B cell (primary cell): ENCODE measurements around the gene DNAH10. TPM values are rescaled to one million over a fixed set of nuclear protein-coding genes. Genes with fewer than 3 reads are reported as not detected.

Experiments
- ATAC-seq: fragments of 200-7000 bp; cut with Tn5 transposase; one replicate; pipeline ENCODE4 v1.10.0; 2021; ENCODE audit warnings: low read depth, mild to moderate bottlenecking, moderate number of reproducible peaks, moderate library complexity
- CTCF ChIA-PET: fragments of 350-600 bp; sonication (Branson Sonifier 250); formaldehyde crosslinking; loops from one replicate; lab custom pipeline; 2021; ENCODE audit warnings: antibody characterized with exemption, inconsistent platforms; lab: Charles Lee
- POLR2A ChIA-PET: fragments of 350-600 bp; sonication (Branson Sonifier 250); formaldehyde crosslinking; loops from one replicate; lab custom pipeline; 2021; ENCODE audit warnings: antibody characterized with exemption; lab: Charles Lee
- DNase-seq: peaks from one replicate; pipeline ENCODE4 v3.0.0; 2013
- H2AFZ ChIP-seq: 2 replicates; pipeline ENCODE4 v1.6.1; 2012; ENCODE audit warnings: mild to moderate bottlenecking, low read depth, low read length; ENCODE audit not compliant: insufficient read depth, poor library complexity, severe bottlenecking
- H3K27ac ChIP-seq, 2 donors: 1 replicate in 1 of 2; 2 replicates in 1 of 2; pipeline ENCODE4 v1.5.1; 2012 to 2013; ENCODE audit warnings: low read length in 2 of 2, mild to moderate bottlenecking in 2 of 2, moderate library complexity in 1 of 2
- H3K27me3 ChIP-seq, 4 experiments: fragments of 200-600 bp in 1 of 4; sonication (generic) in 1 of 4; replicated peaks in 1 of 4; 1 replicate in 2 of 4; 2 replicates in 2 of 4; pipeline versions ENCODE4 v1.6.1 to v1.7.0; 2013 to 2016; ENCODE audit warnings: low read length in 3 of 4, mild to moderate bottlenecking in 2 of 4, mixed read lengths in 1 of 4, moderate library complexity in 1 of 4; ENCODE audit not compliant: insufficient read depth in 4 of 4, control insufficient read depth in 3 of 4; ENCODE audit errors: control extremely low read depth in 1 of 4
- H3K36me3 ChIP-seq, 2 experiments: replicated peaks in 1 of 2; 1 replicate in 1 of 2; 2 replicates in 1 of 2; pipeline versions ENCODE4 v1.6.1 to v1.7.1; 2013; ENCODE audit warnings: low read length in 1 of 2; ENCODE audit not compliant: insufficient read depth in 2 of 2, control insufficient read depth in 1 of 2; ENCODE audit errors: control extremely low read depth in 1 of 2, extremely low read depth in 1 of 2
- H3K4me1 ChIP-seq, 2 donors: fragments of 200-600 bp in 1 of 2; sonication (generic) in 1 of 2; 1 replicate in 1 of 2; 2 replicates in 1 of 2; pipeline versions ENCODE4 v1.5.1 to v1.6.1; 2013 to 2017; ENCODE audit warnings: low read length in 2 of 2; ENCODE audit not compliant: control insufficient read depth in 2 of 2, insufficient read depth in 2 of 2
- H3K4me2 ChIP-seq: replicated peaks from 2 replicates; pipeline ENCODE3; 2012; ENCODE audit warnings: mild to moderate bottlenecking, low read depth, low read length; ENCODE audit not compliant: poor library complexity, severe bottlenecking
- H3K4me3 ChIP-seq, 5 experiments: fragments of 200-600 bp in 1 of 5; sonication (generic) in 1 of 5; 1 replicate in 3 of 5; 2 replicates in 2 of 5; pipeline versions ENCODE4 v1.5.1 to v1.7.0; 2011 to 2016; ENCODE audit warnings: low read length in 4 of 5, mild to moderate bottlenecking in 4 of 5, low read depth in 2 of 5, control low read depth in 1 of 5, moderate library complexity in 1 of 5; ENCODE audit not compliant: insufficient read depth in 1 of 5; ENCODE audit errors: control extremely low read depth in 1 of 5, extremely low read depth in 1 of 5
- H3K79me2 ChIP-seq: fragments of 200-600 bp; sonication (generic); one replicate; pipeline ENCODE4 v1.6.0; 2016; ENCODE audit warnings: low read length; ENCODE audit not compliant: control insufficient read depth, insufficient read depth
- H3K9ac ChIP-seq: fragments of 200-600 bp; sonication (generic); 2 replicates; pipeline ENCODE4 v1.6.1; 2017; ENCODE audit warnings: mild to moderate bottlenecking, low read length, moderate library complexity
- H3K9me3 ChIP-seq, 3 donors: one replicate each; pipeline versions ENCODE4 v1.6.1 to v1.7.1; 2013; ENCODE audit warnings: low read length in 2 of 3; ENCODE audit not compliant: control insufficient read depth in 2 of 3, insufficient read depth in 1 of 3; ENCODE audit errors: control extremely low read depth in 1 of 3
- H4K20me1 ChIP-seq: 2 replicates; pipeline ENCODE4 v1.6.0; 2012; ENCODE audit warnings: mild to moderate bottlenecking, low read length; ENCODE audit not compliant: insufficient read depth, control insufficient read depth, poor library complexity, severe bottlenecking
- H3K27ac Mint-ChIP-seq: one replicate; pipeline ENCODE4 v1.8.0; 2021; ENCODE audit warnings: mixed read lengths
- H3K27me3 Mint-ChIP-seq: one replicate; pipeline ENCODE4 v1.8.0; 2021; ENCODE audit warnings: mixed read lengths
- H3K4me1 Mint-ChIP-seq: one replicate; pipeline ENCODE4 v1.8.0; 2021; ENCODE audit warnings: mixed read lengths
- H3K4me3 Mint-ChIP-seq: one replicate; pipeline ENCODE4 v1.8.0; 2021; ENCODE audit warnings: mixed read lengths
- H3K9me3 Mint-ChIP-seq: one replicate; pipeline ENCODE4 v1.8.0; 2022; ENCODE audit warnings: mixed read lengths; ENCODE audit not compliant: insufficient read depth
- CTCF ChIP-seq: fragments of 200-600 bp; IDR thresholded peaks from one replicate; pipeline ENCODE4 v1.8.0; 2022; ENCODE audit warnings: antibody characterized with exemption, mild to moderate bottlenecking
- EZH2 ChIP-seq: IDR thresholded peaks from 2 replicates; pipeline ENCODE4 v1.6.1; 2012; ENCODE audit warnings: borderline replicate concordance, low read depth, mild to moderate bottlenecking, moderate library complexity, low read length; ENCODE audit not compliant: insufficient read depth, poor library complexity, severe bottlenecking
- WGBS: methylation state at CpG from one replicate; pipeline ENCODE4 v1.1.5; 2013; ENCODE audit warnings: missing lambda C conversion rate; ENCODE audit not compliant: insufficient coverage; 5-methylcytosine and 5-hydroxymethylcytosine counted together
- intact Hi-C: fragments of 100-400 bp; cut with micrococcal nuclease; formaldehyde crosslinking; loops from one replicate; pipeline ENCODE4 v1.10.0; 2022
- polyA plus RNA-seq: library from polyadenylated mRNA; depleted of rRNA; stranded (reverse); fragments of >200 nt; gene quantifications from 2 replicates; pipeline ENCODE4 v1.2.3, GENCODE V29; 2012
- total RNA-seq, 2 donors: library from RNA; stranded (reverse); fragments of 120-200 nt in 1 of 2; gene quantifications; 1 replicate in 1 of 2; 2 replicates in 1 of 2; pipeline versions ENCODE4 v1.2.3 to v1.2.4, GENCODE V29; 2013 to 2022

DNAH10 gene
- total and polyA plus RNA-seq, 2 donors (not counting 1 experiment from before 2014, with no cell fraction given): 0.24 to 0.99 TPM

- Mint-ChIP-seq H3K4me1 (no peaks in the 10 kb centered on the region), H3K27ac (no peak overlapping the region), H3K27me3 (peaks cover 23% of the 10 kb centered on the region), H3K4me3 (no peak overlapping the region), H3K9me3 (no peaks in the 10 kb centered on the region)
- Histone ChIP-seq H3K27me3 (no peaks in the 10 kb centered on the region), H3K9ac (no peak overlapping the region), H3K27ac (no peak overlapping the region), H3K4me2 (no peak overlapping the region), H3K4me3 (no peak overlapping the region), H3K9me3 (peaks cover 0 to 8% (median 0%) of the 10 kb centered on the region in 3 donors), H3K36me3 (no peaks in the 10 kb centered on the region), H3K4me1 (no peaks in the 10 kb centered on the region), H2AFZ (no peak overlapping the region), H4K20me1 (no peaks in the 10 kb centered on the region), H3K79me2 (no peaks in the 10 kb centered on the region)
- WGBS: 100% methylated on average over 4 of the region's 6 CpGs
- ChIA-PET CTCF (no interaction called here), POLR2A (no interaction called here)
- intact Hi-C loops: no loop called here
- DNase-seq (no peak), ATAC-seq (no peak)
- TF ChIP-seq CTCF: no peak
- no peak for TF ChIP-seq EZH2
Observed at GRCh38 chr12:123822804-123823203, 60.7 kb downstream of the DNAH10 start.

DNA sequence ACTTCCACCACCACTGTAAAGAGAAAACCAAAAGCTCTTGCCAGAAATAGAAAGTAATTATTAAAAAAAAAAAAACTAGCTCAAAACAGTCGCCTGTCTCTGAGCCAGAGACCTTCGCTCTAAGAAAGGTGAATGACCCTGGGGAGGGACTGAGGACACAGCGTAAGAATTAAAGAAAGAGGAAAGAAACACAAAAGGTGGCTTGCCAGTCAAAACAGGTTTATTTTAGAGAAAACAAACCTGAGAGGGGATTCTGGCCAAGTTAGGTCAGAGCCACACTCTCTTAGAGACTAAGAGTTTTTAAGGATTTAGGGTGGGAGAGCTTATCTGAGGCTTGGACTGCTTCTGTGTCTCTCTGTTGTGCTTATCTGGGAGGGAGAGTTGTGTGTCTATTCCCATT, 66.0 kb downstream of the DNAH10 start:
- H3K4me3 ChIP-seq: no peak overlapping the region
- WGBS: 74% methylated on average over 3 of the region's 3 CpGs
- no peak overlapping the region for H3K27ac Mint-ChIP-seq
- H4K20me1 ChIP-seq: no peaks in the 10 kb centered on the region
- no peak overlapping the region for H3K4me2 ChIP-seq
- H3K27ac ChIP-seq: no peak overlapping the region
- no peak overlapping the region for H3K9ac ChIP-seq
- ChIA-PET POLR2A (no interaction called here), CTCF (no interaction called here)
- no peak for TF ChIP-seq CTCF
- TF ChIP-seq EZH2: no peak
- no peak overlapping the region for H2AFZ ChIP-seq
- intact Hi-C loops: no loop called here
- H3K9me3 Mint-ChIP-seq: no peaks in the 10 kb centered on the region
- DNase-seq (no peak), ATAC-seq (no peak)
- H3K9me3 ChIP-seq: no peaks in the 10 kb centered on the region
- no peaks in the 10 kb centered on the region for H3K4me1 ChIP-seq
- no peaks in the 10 kb centered on the region for H3K27me3 ChIP-seq
- no peaks in the 10 kb centered on the region for H3K4me1 Mint-ChIP-seq
- H3K27me3 Mint-ChIP-seq: peaks cover 7% of the 10 kb centered on the region
- H3K79me2 ChIP-seq: no peaks in the 10 kb centered on the region
- H3K36me3 ChIP-seq: no peaks in the 10 kb centered on the region
- no peak overlapping the region for H3K4me3 Mint-ChIP-seq
